NCI-H748 (cell line): ENCODE data around the gene NFIX.

Experiments
- DNase-seq: peaks from one replicate; lab custom pipeline; 2025; ENCODE audit not compliant: unreplicated experiment; lab: John Stamatoyannopoulos, UW

The NFIX gene

DNA sequence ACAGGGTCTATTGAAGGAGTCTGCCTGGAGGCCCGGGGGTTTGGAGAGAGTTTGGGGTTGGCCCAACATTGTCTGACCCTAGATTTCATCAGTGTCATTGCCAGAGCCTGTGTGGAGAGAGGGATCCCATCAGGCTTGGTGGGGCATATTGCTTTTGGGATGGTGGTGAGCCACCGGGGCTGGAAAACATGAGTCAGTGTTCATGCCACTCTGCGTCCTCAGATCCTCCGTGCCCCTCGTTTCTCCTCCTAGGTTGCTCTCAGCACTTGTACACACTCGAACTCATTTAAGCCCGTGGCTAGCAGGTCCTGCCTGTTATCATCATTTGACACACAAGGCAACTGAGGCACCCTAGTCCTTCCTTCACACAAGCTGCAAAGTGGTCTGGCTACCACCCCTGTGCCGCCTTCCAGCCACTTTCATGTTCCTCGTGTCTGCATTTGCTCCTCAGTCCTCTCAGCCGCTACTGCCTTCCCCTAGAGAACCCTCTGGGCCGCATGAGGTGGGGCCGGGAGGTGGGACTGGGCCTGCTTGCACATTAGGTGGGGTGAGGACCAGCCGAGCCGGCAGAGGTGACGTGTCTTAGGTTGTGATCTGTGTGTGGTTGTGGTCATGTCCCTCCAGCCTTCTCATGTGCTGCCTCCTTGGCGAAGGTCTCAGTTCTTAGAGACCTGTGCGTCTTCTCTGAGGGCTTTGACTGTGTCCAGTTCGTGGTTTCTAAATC is 126.4 kb downstream of the NFIX start:
- no peak for DNase-seq

DNA sequence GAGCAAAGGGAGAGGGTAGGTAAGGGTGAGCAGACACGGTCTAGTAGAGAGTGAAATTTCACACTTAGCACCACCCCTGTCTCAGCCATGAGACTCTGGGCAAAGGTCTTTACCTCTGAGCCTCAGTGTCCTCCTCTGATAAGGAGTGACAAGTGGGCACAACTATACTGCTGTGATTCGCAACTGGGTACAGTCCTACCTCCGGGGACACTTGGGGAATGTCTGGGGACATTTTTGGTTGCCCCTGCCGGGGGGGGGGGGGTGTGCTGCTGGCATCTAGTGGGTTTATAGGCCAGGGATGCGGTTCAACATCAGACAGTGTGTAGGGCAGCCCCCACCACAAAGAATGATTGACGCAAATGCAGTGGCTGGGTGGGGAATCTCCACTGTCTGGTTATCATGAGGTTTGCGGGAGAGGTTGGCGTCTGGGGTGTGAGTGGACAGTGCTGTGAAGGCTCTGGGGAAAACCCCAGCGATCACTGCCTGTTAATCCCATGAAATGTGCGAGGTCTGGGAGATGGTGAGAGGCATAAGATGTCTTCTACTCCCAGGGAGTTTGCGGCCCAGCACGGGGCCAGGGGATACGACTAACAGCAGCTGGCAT is 127.1 kb downstream of the NFIX start:
- DNase-seq = no peak

DNA sequence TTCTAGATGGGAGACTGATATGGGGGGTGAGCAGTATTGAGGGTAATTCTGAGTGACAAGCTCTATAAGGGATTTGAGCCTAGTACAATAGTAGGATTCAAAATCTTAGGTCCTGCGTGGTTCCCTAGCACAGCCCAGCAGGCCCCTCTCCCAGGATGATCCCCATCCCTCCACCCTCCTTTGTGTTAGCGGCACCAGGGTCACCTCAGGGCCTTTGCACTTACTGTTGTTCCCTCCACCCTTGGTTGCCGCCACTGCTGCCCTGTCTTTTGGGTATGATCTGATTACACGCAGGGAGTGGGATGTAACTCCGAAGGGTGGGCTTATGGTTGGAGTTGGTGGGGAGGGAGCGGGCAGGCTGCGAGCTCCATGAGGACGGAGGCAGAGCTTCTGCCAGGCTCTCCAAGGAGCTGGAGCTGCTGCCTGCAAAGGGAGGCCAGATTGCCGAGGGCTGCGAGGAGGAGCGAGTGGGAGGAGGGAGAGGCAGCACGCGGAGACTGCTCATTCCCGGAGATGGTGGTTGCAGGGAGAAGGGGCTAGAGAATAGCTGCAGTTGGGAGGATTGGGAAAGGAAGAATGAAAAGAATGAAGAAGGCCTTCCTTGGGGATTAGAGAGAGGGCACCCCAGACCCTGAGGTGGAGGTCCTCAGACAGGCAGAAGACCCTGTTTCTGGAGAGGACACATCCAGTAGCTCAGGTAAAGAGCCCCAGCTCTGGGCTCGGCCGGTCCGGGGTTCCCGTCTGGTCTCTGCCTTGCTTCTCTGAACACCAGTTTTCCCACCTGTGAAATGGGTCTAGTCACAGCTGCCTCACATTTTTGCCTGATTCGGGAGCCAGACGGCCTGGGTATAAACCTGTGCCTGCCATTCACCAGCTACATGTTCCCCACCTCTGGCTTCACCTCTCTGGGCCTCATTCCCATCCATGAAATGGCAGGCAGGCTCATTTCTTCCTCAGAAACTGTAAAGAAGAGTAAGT is 128.0 kb downstream of the NFIX start:
- DNase-seq = no peak

DNA sequence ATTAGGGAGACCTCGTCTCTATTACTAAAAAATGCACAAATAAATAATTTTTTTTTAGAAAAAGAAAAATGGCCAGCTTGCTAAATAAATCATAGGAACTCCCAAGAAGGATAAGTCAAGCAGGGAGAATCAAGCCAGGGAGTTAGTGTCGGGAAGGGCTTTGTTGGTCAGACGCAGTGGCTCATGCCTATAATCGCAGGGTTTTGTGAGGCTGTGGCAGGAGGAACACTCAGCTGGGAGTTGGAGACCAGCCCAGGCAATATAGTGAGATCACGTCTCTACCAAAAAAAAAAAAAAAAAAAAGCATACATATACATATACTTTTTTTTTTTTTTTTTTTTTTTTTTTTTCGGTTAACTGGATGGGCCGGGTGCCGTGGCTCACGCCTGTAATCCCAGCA is 131.8 kb downstream of the NFIX start:
- DNase-seq = no peak

DNA sequence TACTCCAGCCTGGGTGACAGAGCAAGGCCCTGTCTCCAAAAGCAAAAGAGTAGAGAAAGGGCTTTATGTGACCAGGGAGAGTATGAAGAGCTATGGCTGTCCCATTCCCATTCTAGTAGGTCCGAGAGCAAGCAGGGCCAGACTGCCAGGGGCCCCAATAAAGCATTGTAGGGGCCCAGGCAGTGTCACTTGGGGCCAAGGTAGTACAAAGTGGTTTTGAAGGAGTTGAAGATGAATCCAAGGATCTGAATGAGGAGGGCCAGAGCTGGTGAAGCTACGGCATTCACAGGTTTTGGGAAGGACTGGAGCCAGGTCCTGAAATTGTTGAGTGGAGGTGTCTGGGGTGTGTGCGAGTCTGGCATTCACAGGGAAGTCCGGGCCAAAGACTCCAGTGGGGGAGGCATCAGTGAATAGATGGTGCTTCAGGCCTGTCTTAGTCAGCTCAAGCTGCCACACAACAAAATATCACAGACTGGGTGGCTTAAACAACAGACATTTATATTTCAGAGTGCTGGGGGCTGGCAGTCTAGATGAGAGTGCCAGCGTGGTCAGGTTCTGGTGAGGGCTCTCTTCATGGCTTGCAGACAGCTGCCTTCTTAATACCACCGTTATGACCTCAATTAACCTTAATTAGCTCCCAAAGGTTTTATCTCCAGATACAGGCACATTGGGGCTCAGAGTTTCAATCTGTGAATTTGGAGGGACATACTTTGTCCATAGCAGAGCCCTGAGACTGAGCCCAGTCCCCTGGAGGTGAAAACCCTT is 132.7 kb downstream of the NFIX start:
- DNase-seq = no peak

DNA sequence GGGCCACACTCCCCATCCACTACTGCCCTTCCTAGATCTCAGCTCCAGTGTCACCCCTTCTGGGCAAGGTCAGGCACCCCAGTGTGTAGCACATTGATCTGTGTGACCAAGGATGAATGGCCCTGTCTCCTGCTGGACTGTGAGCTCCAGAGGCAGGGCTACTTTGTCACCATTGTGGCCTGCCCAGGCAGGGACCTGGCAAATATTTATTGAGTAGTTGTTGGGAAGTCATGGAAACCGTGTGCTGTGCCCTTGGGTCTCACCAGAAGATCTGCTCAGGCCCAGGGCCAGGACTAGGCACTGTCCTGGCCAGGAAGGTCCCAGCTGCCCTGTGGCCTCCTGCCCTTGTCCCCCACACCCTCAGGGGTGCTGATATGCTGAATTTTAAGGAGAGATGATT is 133.3 kb downstream of the NFIX start:
- no peak for DNase-seq

DNA sequence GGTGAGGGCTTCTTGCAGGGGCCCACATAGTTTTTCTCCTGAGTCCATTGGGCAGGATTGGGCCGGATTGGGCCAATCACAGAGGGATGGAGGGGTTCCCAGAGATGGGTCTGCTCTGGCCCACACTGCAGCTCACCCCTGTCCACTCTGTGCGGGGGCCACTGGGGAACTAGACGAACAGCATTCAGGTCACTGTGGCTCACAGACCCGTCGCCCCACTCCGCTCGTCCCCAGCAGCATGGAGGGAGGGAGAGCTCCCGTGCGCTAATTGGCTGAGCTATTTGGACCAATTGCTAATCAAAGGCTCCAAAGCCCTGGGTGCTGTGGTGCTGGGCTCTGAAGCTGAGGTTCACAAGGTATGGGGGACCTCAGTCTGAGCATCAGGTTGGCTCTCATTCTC is 134.1 kb downstream of the NFIX start:
- DNase-seq = no peak

DNA sequence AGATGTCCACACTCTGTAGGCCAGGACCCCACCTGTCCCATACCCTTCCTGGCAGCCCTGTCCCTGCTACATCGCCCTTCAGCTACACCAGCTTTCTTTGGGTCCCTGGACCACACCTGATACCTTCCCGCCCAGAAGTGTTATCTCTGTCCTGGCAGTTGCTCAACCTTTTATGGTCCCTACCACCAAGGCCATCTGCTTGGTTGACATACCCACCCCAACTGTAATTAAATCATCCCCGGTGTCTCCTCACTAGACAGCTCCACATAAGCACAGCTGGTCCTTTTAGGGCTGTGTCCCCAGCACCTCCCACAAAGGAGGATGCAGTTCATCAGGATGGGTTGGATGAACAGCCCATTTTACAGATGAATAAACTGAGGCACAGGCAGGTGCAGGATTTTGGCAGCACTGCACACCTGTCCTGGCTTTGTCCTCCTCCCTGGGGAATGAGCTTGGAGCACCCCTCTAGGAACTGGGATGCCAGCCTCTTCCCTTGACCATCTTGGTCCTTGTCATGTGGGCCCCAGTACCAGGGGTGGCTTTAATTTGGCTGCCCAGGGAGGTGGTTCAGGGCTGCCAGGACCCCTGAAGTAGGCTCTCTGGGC is 135.7 kb downstream of the NFIX start:
- no peak for DNase-seq

DNA sequence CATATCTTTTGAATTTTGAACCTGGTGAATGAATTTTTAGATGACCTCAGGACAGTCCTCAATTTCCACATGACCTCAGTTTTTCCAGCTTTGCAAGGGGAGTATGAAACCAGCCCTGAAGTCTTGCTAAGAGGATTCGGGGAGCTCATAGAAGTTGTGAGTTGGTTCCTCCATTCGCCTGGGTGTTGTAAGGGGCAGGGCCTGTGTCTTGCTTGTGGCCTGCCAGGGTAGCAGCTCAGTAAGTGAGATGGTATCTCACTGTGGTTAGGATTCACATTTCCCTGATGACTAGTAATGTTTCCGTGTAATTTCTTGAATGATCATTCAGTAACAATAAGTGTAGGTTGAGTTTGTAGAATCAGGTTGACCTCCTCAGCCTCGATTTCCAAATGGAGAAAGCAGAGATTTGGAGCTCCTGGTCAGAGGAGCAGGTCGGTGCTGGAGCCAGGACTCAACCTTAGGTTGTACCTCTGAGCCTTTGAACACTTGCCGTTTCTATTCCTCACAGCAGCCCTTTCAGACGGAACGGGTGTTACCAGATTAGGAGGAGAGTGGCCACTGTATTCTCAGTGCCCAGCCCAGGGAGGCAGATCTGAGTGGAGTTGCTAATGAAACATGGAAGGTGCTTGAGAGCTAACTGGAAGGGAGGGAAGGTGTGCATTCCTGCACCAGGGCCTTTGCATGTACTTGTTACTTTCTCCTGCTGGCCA is 137.4 kb downstream of the NFIX start:
- DNase-seq = no peak

DNA sequence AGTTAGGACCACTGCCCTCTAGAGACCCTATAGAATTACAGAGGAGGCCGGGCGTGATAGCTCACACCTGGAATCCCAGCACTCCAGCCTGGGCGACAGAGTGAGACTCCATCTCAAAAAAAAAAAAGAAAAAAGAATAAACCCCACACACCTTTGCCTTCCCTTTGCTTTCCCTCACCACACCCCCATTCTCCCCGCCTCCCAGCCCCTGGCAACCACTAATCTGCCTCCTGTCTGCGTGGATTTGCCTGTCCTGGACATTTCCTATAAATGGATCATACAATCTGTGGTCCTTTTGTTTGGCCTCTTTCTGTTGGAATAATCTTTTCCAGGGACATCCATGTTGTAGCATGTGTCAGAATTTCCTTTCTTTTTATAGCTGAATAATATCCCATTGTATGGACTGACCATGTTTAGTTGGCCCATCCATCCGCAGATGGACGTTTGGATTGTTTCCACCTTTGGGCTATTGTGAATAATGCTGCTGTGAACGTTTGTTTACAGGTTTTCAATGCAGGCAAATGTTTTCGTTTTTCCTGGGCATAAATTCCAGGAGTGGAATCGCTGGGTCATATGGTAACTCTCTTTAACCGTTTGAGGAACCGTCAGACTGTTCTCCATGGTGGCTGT is 138.1 kb downstream of the NFIX start:
- no peak for DNase-seq

DNA sequence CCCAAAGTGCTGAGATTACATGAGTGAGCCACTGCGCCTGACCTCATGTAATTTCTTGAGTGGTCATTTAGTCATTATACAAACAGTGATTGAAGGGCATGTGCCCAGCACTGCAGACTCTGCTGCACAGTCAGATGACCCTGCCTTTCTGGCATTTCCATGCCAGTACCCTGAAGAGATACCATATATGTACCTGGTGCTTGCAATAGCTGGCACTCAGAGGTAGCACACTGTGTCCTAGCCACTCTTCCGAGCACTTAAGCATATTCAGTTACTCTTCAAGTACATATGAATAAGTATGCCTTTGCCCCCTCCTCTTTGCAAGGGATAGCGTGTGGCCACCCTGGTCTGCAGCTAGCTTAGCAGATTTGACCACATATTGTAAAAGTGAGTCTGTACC is 139.4 kb downstream of the NFIX start:
- DNase-seq = no peak

DNA sequence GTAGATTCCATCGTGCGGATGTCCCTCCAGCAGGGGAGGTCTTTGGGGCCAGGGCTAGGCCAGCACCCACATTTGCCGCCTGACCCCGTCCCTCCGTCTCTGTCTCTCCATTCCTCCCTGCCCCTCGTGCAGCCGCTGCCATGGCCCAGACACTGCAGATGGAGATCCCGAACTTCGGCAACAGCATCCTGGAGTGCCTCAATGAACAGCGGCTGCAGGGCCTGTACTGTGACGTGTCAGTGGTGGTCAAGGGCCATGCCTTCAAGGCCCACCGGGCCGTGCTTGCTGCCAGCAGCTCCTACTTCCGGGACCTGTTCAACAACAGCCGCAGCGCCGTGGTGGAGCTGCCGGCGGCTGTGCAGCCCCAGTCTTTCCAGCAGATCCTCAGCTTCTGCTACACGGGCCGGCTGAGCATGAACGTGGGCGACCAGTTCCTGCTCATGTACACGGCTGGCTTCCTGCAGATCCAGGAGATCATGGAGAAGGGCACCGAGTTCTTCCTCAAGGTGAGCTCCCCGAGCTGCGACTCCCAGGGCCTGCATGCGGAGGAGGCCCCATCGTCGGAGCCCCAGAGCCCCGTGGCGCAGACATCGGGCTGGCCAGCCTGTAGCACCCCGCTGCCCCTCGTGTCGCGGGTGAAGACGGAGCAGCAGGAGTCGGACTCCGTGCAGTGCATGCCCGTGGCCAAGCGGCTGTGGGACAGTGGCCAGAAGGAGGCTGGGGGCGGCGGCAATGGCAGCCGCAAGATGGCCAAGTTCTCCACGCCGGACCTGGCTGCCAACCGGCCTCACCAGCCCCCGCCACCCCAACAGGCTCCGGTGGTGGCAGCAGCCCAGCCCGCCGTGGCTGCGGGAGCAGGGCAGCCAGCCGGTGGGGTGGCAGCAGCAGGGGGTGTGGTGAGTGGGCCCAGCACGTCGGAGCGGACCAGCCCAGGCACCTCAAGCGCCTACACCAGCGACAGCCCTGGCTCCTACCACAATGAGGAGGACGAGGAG is 140.1 kb downstream of the NFIX start:
- no peak for DNase-seq

DNA sequence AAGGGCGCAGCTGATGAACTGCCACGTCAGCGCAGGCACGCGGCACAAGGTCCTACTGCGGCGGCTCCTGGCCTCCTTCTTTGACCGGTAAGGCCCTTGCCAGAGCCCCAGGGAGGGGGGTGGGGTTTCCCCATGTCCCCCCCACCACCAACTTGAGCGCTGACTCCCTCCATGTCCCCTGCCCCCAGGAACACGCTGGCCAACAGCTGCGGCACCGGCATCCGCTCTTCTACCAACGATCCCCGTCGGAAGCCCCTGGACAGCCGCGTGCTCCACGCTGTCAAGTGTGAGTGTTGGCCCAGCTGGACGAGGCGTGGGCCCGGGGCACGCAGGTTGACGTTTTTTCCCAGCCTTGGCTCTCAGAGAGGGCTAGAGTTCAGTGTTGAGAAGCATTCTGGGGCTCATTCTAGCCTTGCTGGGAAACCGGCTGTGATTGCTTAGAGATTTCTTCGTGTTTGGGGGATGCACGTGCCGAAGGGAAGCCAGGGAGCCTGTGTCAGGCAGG is 142.1 kb downstream of the NFIX start:
- DNase-seq = no peak

DNA sequence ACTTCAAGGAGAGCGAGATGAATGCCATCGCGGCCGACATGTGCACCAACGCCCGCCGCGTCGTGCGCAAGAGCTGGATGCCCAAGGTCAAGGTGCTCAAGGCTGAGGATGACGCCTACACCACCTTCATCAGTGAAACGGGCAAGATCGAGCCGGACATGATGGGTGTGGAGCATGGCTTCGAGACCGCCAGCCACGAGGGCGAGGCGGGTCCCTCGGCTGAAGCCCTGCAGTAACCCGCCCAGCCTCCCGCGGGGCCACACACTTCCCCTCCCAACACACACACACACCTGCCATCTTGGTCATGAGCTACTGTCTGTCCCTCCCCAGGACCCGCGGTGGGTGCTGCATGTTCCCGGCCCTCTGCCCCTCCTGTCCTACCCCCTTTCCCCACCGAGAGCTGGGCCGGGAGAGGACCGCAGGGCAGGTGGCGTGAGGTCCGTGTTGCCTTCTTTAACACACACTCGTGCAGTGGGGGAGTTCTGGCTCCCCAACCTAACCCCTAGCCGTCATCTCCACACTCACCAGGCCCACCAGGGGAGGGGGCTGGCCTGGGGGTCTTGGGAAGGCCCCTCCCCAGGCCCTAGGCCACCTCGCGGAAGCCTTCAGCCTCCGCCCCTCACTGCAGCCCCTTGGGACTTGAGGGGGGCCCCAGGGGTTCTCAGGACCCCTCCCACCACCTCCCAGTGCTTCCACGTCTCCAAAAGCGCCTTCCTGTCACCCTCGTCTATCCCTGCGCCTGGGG is 143.1 kb downstream of the NFIX start:
- DNase-seq = no peak

DNA sequence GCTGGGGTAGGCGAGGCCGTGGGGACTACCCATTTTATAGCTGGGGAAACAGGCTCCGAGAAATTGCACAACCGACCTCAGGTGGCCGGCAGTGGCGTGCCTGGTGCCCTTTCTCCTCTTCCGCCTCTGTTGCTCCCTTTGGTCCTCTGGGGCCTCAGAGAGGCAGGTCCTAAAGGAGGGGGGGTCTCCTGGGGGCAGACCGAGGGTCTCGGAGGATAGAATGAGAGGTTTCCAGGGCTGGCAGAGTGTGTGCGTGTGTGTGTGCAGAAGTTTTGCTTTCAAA is 143.6 kb downstream of the NFIX start:
- DNase-seq = no peak

DNA sequence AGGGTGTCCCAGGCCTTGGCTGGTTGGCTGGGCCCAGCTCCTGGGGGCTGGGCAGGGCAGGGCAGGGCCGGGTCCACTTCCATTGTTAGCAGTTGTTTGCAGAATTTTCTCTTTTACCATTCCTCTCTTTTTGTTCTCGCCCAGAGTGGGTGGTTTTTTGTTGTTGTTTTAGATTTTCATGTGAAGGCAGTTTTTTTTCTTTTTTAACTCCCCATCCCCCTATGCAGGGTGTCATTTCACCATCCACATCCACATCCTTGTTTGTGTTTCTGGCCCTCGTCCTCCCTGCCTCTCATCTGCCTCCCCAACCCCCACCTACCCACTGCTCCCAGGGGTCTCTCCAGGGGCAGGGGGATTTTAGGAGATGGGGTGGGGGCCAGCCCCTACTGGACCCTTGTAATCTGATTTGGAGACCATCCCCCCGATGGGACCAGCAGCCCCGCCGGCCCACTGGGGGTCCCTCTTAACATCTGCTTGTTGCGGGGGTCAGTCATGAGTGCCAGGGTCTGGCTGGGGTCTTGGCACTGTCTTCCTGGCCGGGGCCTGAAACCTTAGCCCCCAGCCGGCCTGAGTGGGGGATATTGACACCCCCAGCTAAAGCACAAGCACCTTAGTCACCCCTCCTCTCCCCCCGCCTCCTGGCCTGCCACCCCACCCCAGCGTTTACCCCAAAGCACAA is 144.5 kb downstream of the NFIX start:
- DNase-seq = no peak
